Epithelial cell of esophagus (primary cell): ENCODE results near the gene TPRG1.

Experiments used
- DNase-seq: peaks from one replicate; pipeline ENCODE4 v3.0.0; 2010; ENCODE audit warnings: low read depth
- H3K4me3 ChIP-seq: 2 replicates; pipeline ENCODE4 v1.5.1; 2011; ENCODE audit warnings: mild to moderate bottlenecking, low read length, control low read depth
- TF ChIP-seq, protein P1 (sequence below): IDR thresholded peaks from 2 replicates; pipeline ENCODE4 v1.5.1; 2011; ENCODE audit warnings: low read depth, mild to moderate bottlenecking, low read length, control low read depth, inconsistent platforms; ENCODE audit not compliant: insufficient read depth; ENCODE audit errors: missing control alignments

The TPRG1 gene

DNA sequence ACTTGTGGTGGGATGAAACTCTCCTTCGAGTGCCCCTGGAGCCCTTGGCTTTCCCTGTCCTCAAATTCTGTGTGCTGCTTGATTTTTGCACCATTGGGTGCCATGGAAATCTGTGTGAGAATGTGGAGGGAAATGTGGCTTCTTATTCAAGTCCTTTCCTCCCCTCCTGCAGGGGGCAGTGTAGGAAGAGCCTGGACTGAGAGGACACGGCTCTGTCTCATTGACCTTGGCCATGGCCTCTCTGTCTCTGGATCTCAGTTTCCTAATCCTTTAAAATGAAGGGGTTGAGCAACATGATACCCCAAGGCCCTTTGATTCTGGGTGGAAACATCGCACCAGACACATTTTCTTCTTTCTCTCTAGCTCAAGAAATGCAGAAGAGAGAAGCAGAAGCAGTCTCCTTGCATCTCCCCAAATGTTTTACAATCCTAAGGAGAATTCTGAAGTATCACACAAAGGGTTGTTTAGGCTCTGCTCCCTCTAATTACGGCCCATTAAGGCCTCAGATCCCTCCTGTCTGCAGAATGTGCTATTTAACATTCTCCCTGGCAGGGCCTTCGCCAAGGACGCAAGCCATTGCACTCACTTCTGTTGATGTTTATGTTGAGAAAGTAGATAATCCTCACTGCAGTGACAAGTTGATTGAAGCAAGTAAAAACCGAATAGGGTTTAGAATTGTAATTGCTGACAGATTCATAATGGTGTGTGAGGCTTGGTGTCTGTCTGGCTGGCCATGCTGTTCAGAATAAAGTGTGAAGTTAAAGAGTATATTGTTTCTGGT is 169.1 kb downstream of the TPRG1 start:
- no peak overlapping the region for H3K4me3 ChIP-seq
- DNase-seq, result no peak
- TF ChIP-seq, protein P1, sequence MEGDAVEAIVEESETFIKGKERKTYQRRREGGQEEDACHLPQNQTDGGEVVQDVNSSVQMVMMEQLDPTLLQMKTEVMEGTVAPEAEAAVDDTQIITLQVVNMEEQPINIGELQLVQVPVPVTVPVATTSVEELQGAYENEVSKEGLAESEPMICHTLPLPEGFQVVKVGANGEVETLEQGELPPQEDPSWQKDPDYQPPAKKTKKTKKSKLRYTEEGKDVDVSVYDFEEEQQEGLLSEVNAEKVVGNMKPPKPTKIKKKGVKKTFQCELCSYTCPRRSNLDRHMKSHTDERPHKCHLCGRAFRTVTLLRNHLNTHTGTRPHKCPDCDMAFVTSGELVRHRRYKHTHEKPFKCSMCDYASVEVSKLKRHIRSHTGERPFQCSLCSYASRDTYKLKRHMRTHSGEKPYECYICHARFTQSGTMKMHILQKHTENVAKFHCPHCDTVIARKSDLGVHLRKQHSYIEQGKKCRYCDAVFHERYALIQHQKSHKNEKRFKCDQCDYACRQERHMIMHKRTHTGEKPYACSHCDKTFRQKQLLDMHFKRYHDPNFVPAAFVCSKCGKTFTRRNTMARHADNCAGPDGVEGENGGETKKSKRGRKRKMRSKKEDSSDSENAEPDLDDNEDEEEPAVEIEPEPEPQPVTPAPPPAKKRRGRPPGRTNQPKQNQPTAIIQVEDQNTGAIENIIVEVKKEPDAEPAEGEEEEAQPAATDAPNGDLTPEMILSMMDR, result peak; percentile 44

DNA sequence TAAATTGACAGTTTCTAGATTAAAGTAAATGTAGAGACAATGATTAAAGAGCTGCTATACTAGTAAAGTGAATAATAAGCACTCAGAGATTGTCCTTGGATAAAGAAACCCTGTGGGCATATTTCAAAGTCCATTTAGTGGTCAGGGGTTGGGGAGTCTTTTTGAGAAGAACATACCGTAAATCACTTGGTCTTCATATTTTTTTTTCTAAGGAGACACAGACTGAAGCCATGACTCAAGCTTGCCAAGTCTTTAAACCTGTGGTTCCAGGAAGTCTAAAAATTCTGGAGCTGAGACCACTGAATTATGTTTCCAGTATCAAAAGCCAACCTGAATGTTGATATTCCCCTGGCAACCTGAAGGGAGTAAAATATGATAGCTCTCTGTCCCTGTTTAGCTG is 171.0 kb downstream of the TPRG1 start:
- H3K4me3 ChIP-seq, result no peak overlapping the region
- no peak for DNase-seq
- TF ChIP-seq, protein P1, result no peak

DNA sequence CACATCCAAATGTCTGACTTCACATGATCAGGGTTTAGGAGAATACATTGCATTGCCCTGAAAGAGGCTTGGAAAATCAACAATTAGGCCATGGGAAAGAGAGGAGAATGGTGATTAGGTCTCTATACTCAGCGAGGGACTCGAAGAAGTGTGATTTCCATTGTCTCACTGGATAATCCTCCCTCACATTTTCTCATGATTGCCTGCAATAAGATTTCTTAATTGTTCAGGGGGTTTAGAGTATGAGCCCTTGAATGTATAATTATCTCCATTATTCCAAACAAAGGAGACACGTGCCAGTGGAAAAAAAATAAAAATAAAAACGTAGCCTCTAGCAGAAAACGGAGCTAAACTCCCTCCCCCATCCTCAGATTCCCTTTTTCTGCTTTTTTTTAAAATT is 173.2 kb downstream of the TPRG1 start:
- TF ChIP-seq, protein P1, result no peak
- DNase-seq, result no peak
- H3K4me3 ChIP-seq, result no peak overlapping the region

DNA sequence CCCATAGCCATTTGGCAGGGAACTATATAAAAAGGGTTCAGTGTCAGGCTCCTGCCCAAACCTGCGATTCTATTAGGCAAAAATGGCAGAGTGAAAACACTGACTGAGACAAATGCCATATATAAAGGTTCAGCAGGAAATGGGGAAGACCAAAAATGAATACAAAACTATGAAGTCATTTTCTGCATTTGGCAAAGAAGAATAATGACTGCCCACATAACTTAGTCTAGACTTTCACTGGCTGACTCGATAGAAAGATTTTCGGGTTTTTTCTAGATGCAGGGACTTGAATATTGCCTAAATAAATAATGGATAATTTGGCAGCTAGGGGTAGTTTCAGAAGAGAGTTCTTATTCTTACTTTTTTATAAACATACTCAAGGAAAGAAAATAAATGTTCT is 178.0 kb downstream of the TPRG1 start:
- TF ChIP-seq, protein P1, result no peak
- no peak for DNase-seq
- no peak overlapping the region for H3K4me3 ChIP-seq

DNA sequence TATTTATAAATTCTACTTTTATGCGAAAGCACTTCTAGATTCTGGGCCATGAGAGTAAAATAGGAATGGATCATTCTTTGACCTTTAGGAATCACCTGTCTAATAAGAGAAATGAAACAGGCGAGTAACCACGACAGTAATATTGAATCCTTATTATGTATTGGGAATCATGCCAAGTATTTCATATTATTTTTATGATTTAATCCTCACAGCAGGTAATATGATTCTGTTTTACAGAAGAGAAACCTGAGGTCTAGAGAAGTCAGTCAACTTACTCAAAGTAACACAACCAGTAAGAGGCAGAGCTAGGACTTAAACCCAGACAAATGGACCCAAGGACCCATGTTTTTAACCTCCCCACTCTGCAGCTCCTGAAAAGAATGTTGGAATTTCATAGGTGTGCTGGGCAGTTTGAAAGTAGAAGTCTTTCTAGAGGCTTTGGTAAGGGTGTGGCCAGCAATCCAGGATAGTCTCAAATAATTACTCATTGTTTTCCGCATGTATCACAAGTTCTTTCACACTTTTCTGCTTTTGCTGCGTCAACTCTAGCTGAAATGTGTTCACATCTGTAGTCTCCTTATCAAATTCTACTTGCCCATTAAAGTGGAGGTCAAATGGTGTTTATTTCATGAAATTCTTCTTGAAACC is 181.7 kb downstream of the TPRG1 start:
- DNase-seq, result peak; percentile 85
- no peak overlapping the region for H3K4me3 ChIP-seq
- TF ChIP-seq, protein P1, result no peak

DNA sequence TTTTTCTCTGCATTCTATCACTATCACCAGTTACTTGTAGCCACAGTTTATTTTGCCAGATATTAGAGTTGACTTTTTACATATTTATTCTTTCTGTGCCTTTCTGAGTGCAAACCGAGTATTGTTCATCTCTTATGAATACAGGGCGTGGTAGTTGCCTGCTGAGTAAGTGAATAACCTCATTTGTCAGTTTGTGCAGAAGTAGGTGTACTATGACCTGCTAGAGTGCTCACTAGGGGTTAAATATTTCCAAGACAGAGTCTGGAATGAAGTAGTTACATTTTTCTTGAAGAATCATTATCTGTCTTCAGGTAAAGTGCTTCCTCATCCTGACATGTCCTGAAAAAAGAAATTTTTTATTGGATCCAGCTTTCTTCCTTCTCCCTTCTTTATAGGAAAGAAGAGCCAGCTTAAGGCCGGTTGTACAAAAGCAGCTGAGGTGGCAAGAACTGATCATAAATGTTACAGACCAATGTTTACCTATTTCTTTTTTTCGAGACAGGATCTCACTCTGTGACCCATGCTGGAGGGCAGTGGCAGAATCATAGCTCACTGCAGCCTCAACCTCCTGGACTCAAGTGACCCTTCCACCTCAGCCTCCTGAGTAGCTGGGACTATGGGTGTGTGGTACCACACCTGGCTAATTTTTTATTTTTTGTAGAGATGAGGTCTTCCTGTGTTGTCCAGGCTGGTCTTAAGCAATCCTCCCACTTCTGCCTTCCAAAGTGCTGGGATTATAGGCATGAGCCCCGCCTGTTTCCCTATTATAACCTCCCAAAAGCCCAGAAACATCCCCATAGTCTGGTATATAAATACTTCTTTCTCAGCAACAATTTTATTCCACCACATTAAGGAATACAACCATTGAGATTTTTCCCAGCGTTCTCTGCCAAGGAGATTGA is 182.5 kb downstream of the TPRG1 start:
- DNase-seq, result peak; percentile 72
- no peak overlapping the region for H3K4me3 ChIP-seq
- TF ChIP-seq, protein P1, result no peak
